ENCODE data around the gene PLA2G2C. TPM values are rescaled to one million over a fixed set of nuclear protein-coding genes. Genes with fewer than 3 reads are reported as not detected.

The PLA2G2C gene
- total and polyA plus RNA-seq, 2 of the 13 experiments (the other 11 are each of a cell fraction or from before 2014, with no cell fraction given) = not detected

DNA sequence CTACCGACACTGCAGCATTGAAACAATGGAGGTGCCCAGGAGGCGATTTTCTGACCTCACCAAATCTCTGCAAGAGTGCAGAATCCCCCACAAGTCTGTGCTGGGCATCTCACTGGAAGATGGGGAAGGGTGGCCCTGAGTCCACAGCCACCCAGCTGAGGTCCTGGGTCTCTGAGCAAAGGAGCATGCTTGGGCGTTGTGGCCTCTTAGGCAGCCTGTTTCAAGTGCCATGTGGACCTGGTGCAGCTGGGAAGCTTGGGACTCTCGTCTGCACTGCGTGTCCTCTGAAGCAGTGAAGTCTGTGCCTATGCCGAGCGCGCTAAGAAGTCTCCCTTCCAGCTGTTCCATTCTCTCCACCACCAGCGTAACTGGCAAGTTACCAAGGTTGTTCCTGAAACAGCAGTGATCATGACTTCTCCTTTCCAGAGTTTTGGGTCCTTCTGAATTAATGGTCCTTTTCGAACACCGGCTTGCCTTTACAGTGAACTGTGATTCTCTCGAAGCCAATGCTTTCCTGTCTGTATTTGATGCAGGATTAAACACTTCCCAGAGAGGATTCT lies 5.0 kb upstream of the PLA2G2C start:
- H3K4me1 ChIP-seq (ENCODE audit: insufficient read depth, low read length) = peaks cover 11% of the 10 kb centered on the region
- no peaks in the 10 kb centered on the region for H3K9me3 ChIP-seq (ENCODE audit: low read length)
- TF ChIP-seq SNAI1 (CRISPR knock-in tag; IDR thresholded peaks at IDR 0.05; ENCODE audit: borderline replicate concordance) = no peak
- TF ChIP-seq ELF1 (CRISPR knock-in tag; IDR thresholded peaks at IDR 0.05) = no peak
- no peak for TF ChIP-seq ZNF260 (CRISPR knock-in tag; IDR thresholded peaks at IDR 0.05; ENCODE audit: borderline replicate concordance, low read depth)
- no peak for TF ChIP-seq RXRA (CRISPR knock-in tag; IDR thresholded peaks at IDR 0.05)
- TF ChIP-seq, protein P1, sequence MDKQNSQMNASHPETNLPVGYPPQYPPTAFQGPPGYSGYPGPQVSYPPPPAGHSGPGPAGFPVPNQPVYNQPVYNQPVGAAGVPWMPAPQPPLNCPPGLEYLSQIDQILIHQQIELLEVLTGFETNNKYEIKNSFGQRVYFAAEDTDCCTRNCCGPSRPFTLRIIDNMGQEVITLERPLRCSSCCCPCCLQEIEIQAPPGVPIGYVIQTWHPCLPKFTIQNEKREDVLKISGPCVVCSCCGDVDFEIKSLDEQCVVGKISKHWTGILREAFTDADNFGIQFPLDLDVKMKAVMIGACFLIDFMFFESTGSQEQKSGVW (CRISPR knock-in tag; IDR thresholded peaks at IDR 0.05; ENCODE audit: borderline replicate concordance) = no peak
- TF ChIP-seq ZNF138 (CRISPR knock-in tag; IDR thresholded peaks at IDR 0.05; ENCODE audit: low read depth) = no peak
- no peak for TF ChIP-seq MBD4 (IDR thresholded peaks at IDR 0.05; ENCODE audit: borderline replicate concordance, low read length)
- WGBS (ENCODE audit: low lambda C conversion rate) = 59% methylated on average over 10 of the region's 12 CpGs
- no peak overlapping the region for H3K9ac ChIP-seq (ENCODE audit: insufficient read depth, low read depth, low read length)
- H3K36me3 ChIP-seq (replicated peaks in 1 of 2; ENCODE audit: control insufficient read depth in 1 of 2, insufficient read depth in 2 of 2, low read length in 2 of 2) = no peaks in the 10 kb centered on the region
- ChIA-PET POLR2A (no interaction called here), CTCF (ENCODE audit: low intra/inter-chr PET ratio, low total read pairs) (no interaction called here)
- H3K4me3 ChIP-seq (replicated peaks in 1 of 3; ENCODE audit: insufficient read depth in 1 of 3, low read depth in 2 of 3, low read length in 3 of 3) = no peak overlapping the region
- H3K4me2 ChIP-seq (ENCODE audit: low read depth, low read length) = no peak overlapping the region
- no peak overlapping the region for H3K27ac ChIP-seq (ENCODE audit: extremely low read length, insufficient read depth, low read length)
- H2AFZ ChIP-seq (ENCODE audit: low read length) = no peak overlapping the region
- ATAC-seq = no peak
- no TSS peak for BruUV-seq (replicated peaks)
- no peaks in the 10 kb centered on the region for H4K20me1 ChIP-seq (ENCODE audit: insufficient read depth, low read length)
- in situ Hi-C loops (cut with HindIII; ENCODE audit: extremely low pct_ligation_motif_present, low pct_unique_long_range_greater_than_20kb) = loop anchor here (10.0 kb wide), 1 partner anchor 217 kb away; the partner anchor contains the start of gene PLA2G2A
- no peaks in the 10 kb centered on the region for H3K79me2 ChIP-seq (ENCODE audit: insufficient read depth, low read length)
- intact Hi-C loops (cut with micrococcal nuclease; ENCODE audit: unreplicated experiment) = no loop called here
- no peak for FAIRE-seq
- no peak for DNase-seq (ENCODE audit: low spot score)
- peaks cover 2 to 51% of the 10 kb centered on the region in 2 experiments; a peak in 4 of 5 replicates for H3K27me3 ChIP-seq (ENCODE audit: control insufficient read depth in 1 of 2, insufficient read depth in 2 of 2, low read length in 2 of 2)

Data from HepG2 (cell line).